H9 (cell line): ENCODE measurements around the gene PTRHD1. TPM values are rescaled to one million over a fixed set of nuclear protein-coding genes. Genes with fewer than 3 reads are reported as not detected.

ENCODE experiments used
- DNase-seq: peaks from one replicate; pipeline ENCODE4 v3.0.0-alpha.2; 2017
- H2AFZ ChIP-seq: one replicate; pipeline ENCODE4 v1.6.1; 2013; ENCODE audit warnings: mild to moderate bottlenecking, low read length, control low read depth, moderate library complexity
- H2AK5ac ChIP-seq: 2 replicates; pipeline ENCODE4 v1.6.1; 2013; ENCODE audit warnings: low read length, control low read depth, mixed read lengths; ENCODE audit not compliant: insufficient read length
- H2BK120ac ChIP-seq: one replicate; pipeline ENCODE4 v1.6.1; 2013; ENCODE audit warnings: low read depth, mild to moderate bottlenecking, low read length, control low read depth, inconsistent platforms; ENCODE audit not compliant: poor library complexity, severe bottlenecking
- H2BK12ac ChIP-seq: 2 replicates; pipeline ENCODE4 v1.6.1; 2013; ENCODE audit warnings: low read length, control low read depth, mixed read lengths, low read depth; ENCODE audit not compliant: insufficient read length
- H2BK15ac ChIP-seq: 2 replicates; pipeline ENCODE4 v1.6.1; 2013; ENCODE audit warnings: low read depth, low read length, control low read depth
- H2BK20ac ChIP-seq: one replicate; pipeline ENCODE4 v1.6.1; 2013; ENCODE audit warnings: low read depth, mild to moderate bottlenecking, low read length, control low read depth, inconsistent platforms; ENCODE audit not compliant: poor library complexity, severe bottlenecking
- H2BK5ac ChIP-seq: 2 replicates; pipeline ENCODE4 v1.6.1; 2013; ENCODE audit warnings: low read length, control low read depth, mixed read lengths; ENCODE audit not compliant: insufficient read length
- H3K14ac ChIP-seq: 2 replicates; pipeline ENCODE4 v1.6.1; 2013; ENCODE audit warnings: low read length, control low read depth; ENCODE audit not compliant: insufficient read depth
- H3K18ac ChIP-seq: 2 replicates; pipeline ENCODE4 v1.6.1; 2013; ENCODE audit warnings: low read depth, mild to moderate bottlenecking, mixed read lengths, low read length, control low read depth; ENCODE audit not compliant: insufficient read length
- H3K23ac ChIP-seq: 2 replicates; pipeline ENCODE4 v1.6.1; 2013; ENCODE audit warnings: low read length, control low read depth, mixed read lengths, low read depth; ENCODE audit not compliant: insufficient read length
- H3K23me2 ChIP-seq: 2 replicates; pipeline ENCODE4 v1.6.1; 2013; ENCODE audit warnings: low read depth, mild to moderate bottlenecking, mixed read lengths, low read length, control low read depth; ENCODE audit not compliant: insufficient read length, poor library complexity, severe bottlenecking
- H3K27ac ChIP-seq: 2 replicates; pipeline ENCODE4 v1.5.1; 2013; ENCODE audit warnings: low read length, control low read depth, mixed read lengths, low read depth; ENCODE audit not compliant: insufficient read length
- H3K27me3 ChIP-seq: 2 replicates; pipeline ENCODE4 v1.6.1; 2013; ENCODE audit warnings: low read length, control low read depth, inconsistent platforms; ENCODE audit not compliant: insufficient read depth
- H3K4ac ChIP-seq: 2 replicates; pipeline ENCODE4 v1.6.1; 2013; ENCODE audit warnings: low read depth, mild to moderate bottlenecking, control low read depth, inconsistent platforms, low read length, moderate library complexity
- H3K4me1 ChIP-seq: 2 replicates; pipeline ENCODE4 v1.6.1; 2013; ENCODE audit warnings: low read length, control low read depth, inconsistent platforms; ENCODE audit not compliant: insufficient read depth
- H3K4me2 ChIP-seq: 2 replicates; pipeline ENCODE4 v1.6.1; 2013; ENCODE audit warnings: low read length, control low read depth, mixed read lengths; ENCODE audit not compliant: insufficient read length, insufficient read depth
- H3K56ac ChIP-seq: 2 replicates; pipeline ENCODE4 v1.6.1; 2013; ENCODE audit warnings: low read depth, mild to moderate bottlenecking, mixed read lengths, low read length, control low read depth; ENCODE audit not compliant: insufficient read length
- H3K79me1 ChIP-seq: 2 replicates; pipeline ENCODE4 v1.6.1; 2013; ENCODE audit warnings: low read depth, mild to moderate bottlenecking, moderate library complexity, low read length, control low read depth, inconsistent platforms; ENCODE audit not compliant: insufficient read depth, poor library complexity, severe bottlenecking
- H3K79me2 ChIP-seq: 2 replicates; pipeline ENCODE4 v1.6.1; 2013; ENCODE audit warnings: low read length, control low read depth, inconsistent platforms; ENCODE audit not compliant: insufficient read depth
- H3K9ac ChIP-seq: 2 replicates; pipeline ENCODE4 v1.6.1; 2013; ENCODE audit warnings: low read length, control low read depth, mixed read lengths; ENCODE audit not compliant: insufficient read length; ENCODE audit errors: extremely low read depth
- H3K9me3 ChIP-seq: one replicate; pipeline ENCODE4 v1.6.1; 2013; ENCODE audit warnings: low read depth, low read length, inconsistent platforms; ENCODE audit not compliant: control insufficient read depth
- H3T11ph ChIP-seq: one replicate; pipeline ENCODE4 v1.6.1; 2013; ENCODE audit warnings: mild to moderate bottlenecking, low read length, control low read depth, inconsistent platforms
- H4K20me1 ChIP-seq: one replicate; pipeline ENCODE4 v1.6.1; 2013; ENCODE audit not compliant: control insufficient read depth, insufficient read length, insufficient read depth
- H4K5ac ChIP-seq: 2 replicates; pipeline ENCODE4 v1.6.1; 2013; ENCODE audit warnings: low read depth, mild to moderate bottlenecking, mixed read lengths, low read length, control low read depth; ENCODE audit not compliant: insufficient read length
- H4K8ac ChIP-seq: replicated peaks from 2 replicates; pipeline ENCODE4 v1.6.1; 2013; ENCODE audit warnings: low read length, control low read depth, mixed read lengths, low read depth; ENCODE audit not compliant: insufficient read length
- H4K91ac ChIP-seq: 2 replicates; pipeline ENCODE4 v1.6.1; 2013; ENCODE audit warnings: low read depth, mild to moderate bottlenecking, moderate library complexity, mixed read lengths, low read length, control low read depth; ENCODE audit not compliant: insufficient read length
- H3K27ac Mint-ChIP-seq, 3 experiments: 2 replicates in 2 of 3; 3 replicates in 1 of 3; pipeline ENCODE4 v1.8.0; 2020 to 2021; ENCODE audit warnings: mixed read lengths in 3 of 3, mild to moderate bottlenecking in 1 of 3, moderate library complexity in 1 of 3
- H3K27me3 Mint-ChIP-seq: 2 replicates; pipeline ENCODE4 v1.8.0; 2021; ENCODE audit warnings: low read depth, mild to moderate bottlenecking, moderate library complexity, mixed read lengths
- H3K36me3 Mint-ChIP-seq, 3 experiments: 2 replicates in 2 of 3; 3 replicates in 1 of 3; pipeline ENCODE4 v1.8.0; 2020 to 2021; ENCODE audit warnings: low read depth in 3 of 3, mixed read lengths in 3 of 3; ENCODE audit not compliant: insufficient read depth in 1 of 3
- H3K4me1 Mint-ChIP-seq, 2 experiments: 2 replicates each; pipeline ENCODE4 v1.8.0; 2020; ENCODE audit warnings: mixed read lengths in 2 of 2
- H3K4me3 Mint-ChIP-seq, 2 experiments: 2 replicates in 1 of 2; 3 replicates in 1 of 2; pipeline ENCODE4 v1.8.0; 2020 to 2021; ENCODE audit warnings: mild to moderate bottlenecking in 2 of 2, mixed read lengths in 2 of 2, moderate library complexity in 1 of 2
- H3K9me3 Mint-ChIP-seq, 2 experiments: 2 replicates in 1 of 2; 3 replicates in 1 of 2; pipeline ENCODE4 v1.8.0; 2020; ENCODE audit warnings: mild to moderate bottlenecking in 2 of 2, mixed read lengths in 2 of 2, moderate library complexity in 1 of 2
- WGBS: extraction: QIAGEN DNeasy Blood & Tissue Kit; methylation state at CpG from one replicate; pipeline ENCODE4 v1.1.7; 2013; ENCODE audit warnings: missing lambda C conversion rate, low lambda C conversion rate, mixed read lengths; ENCODE audit not compliant: insufficient read length; ENCODE audit errors: extremely low coverage; 5-methylcytosine and 5-hydroxymethylcytosine counted together
- total RNA-seq: library from RNA; stranded (reverse); gene quantifications from 2 replicates; pipeline ENCODE4 v1.2.1, GENCODE V29; 2021
- TF ChIP-seq, protein P1 (sequence below): fragments of 200-600 bp; sonication (generic); conservative IDR thresholded peaks from 3 replicates; pipeline ENCODE4 v1.8.0; 2021; ENCODE audit warnings: antibody characterized with exemption, mild to moderate bottlenecking

The PTRHD1 gene
- total RNA-seq, 1 experiment from 2014 or later = 43.7 TPM

DNA sequence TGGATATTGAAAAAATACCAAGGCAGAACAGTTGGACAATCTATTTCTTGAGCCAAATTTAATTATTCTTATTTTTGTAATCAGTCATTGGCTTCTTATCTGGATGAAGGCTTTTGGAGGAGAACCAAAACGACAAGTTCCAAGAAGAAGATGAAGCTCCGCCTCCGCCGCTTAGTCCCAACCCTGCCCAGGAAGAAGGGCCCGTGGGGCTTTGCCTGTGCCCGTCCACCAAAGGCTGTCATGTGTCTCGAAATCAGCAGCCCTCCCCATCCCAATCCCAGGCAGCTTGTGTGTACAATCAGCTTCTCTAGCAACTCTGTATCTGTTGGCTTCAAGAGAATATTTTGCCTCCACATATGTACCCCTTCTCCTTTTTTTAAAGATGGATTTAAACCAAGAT, 24.6 kb downstream of the PTRHD1 start:
- DNase-seq = peak; percentile 44
- Histone ChIP-seq H3K23ac (no peak overlapping the region), H2BK12ac (no peak overlapping the region), H4K91ac (no peak overlapping the region), H3K56ac (no peak overlapping the region), H3K9ac (no peak overlapping the region), H4K20me1 (no peaks in the 10 kb centered on the region), H3K79me2 (no peaks in the 10 kb centered on the region), H3K14ac (no peak overlapping the region), H3K18ac (no peak overlapping the region), H3K27me3 (no peaks in the 10 kb centered on the region), H3K9me3 (no peaks in the 10 kb centered on the region), H3K79me1 (no peaks in the 10 kb centered on the region), H4K8ac (no peak overlapping the region), H2BK20ac (no peak overlapping the region), H3K4me1 (no peaks in the 10 kb centered on the region), H3K23me2 (no peaks in the 10 kb centered on the region), H2BK5ac (no peak overlapping the region), H2BK120ac (no peak overlapping the region), H2AK5ac (no peak overlapping the region), H4K5ac (no peak overlapping the region), H2AFZ (no peak overlapping the region), H3T11ph (no peak overlapping the region), H3K27ac (no peak overlapping the region), H3K4ac (no peak overlapping the region), H2BK15ac (no peak overlapping the region), H3K4me2 (no peak overlapping the region)
- H3K9me3 Mint-ChIP-seq = peaks cover 0 to 3% of the 10 kb centered on the region in 2 experiments; a peak in 1 of 5 replicates
- no peak overlapping the region for H3K27ac Mint-ChIP-seq
- peaks cover 7 to 19% (median 17%) of the 10 kb centered on the region in 3 experiments for H3K36me3 Mint-ChIP-seq
- TF ChIP-seq, protein P1, sequence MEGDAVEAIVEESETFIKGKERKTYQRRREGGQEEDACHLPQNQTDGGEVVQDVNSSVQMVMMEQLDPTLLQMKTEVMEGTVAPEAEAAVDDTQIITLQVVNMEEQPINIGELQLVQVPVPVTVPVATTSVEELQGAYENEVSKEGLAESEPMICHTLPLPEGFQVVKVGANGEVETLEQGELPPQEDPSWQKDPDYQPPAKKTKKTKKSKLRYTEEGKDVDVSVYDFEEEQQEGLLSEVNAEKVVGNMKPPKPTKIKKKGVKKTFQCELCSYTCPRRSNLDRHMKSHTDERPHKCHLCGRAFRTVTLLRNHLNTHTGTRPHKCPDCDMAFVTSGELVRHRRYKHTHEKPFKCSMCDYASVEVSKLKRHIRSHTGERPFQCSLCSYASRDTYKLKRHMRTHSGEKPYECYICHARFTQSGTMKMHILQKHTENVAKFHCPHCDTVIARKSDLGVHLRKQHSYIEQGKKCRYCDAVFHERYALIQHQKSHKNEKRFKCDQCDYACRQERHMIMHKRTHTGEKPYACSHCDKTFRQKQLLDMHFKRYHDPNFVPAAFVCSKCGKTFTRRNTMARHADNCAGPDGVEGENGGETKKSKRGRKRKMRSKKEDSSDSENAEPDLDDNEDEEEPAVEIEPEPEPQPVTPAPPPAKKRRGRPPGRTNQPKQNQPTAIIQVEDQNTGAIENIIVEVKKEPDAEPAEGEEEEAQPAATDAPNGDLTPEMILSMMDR = no peak
- H3K4me1 Mint-ChIP-seq = peaks cover 8 to 11% of the 10 kb centered on the region in 2 experiments
- H3K4me3 Mint-ChIP-seq = no peak overlapping the region
- H3K27me3 Mint-ChIP-seq = no peaks in the 10 kb centered on the region; the same call in 1 of the 2 replicates
- no CpG with 5 or more reads among the region's 7 CpGs for WGBS
